ENCODE measurements around the gene CARMIL3.

CARMIL3 gene

DNA sequence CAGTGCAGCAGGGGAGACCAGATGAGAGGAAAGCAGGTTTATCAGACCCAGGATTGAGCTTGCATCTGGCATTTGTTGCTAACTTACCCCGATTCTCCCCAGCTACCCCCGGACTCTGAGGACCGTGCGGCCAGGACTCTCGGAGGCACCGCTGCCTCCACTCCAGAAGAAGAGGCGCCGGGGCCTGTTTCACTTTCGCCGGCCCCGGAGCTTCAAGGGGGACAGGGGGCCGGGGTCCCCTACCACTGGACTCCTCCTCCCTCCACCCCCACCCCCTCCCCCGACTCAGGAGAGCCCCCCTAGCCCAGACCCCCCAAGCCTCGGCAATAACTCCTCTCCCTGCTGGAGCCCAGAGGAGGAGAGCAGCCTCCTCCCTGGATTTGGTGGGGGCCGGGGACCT, 13.0 kb downstream of the CARMIL3 start:
- H3K27me3 Mint-ChIP-seq: no peaks in the 10 kb centered on the region
- H3K4me3 Mint-ChIP-seq: no peak overlapping the region
- H3K27ac Mint-ChIP-seq: no peak overlapping the region
- H3K9me3 Mint-ChIP-seq: no peaks in the 10 kb centered on the region
- H3K36me3 Mint-ChIP-seq: no peaks in the 10 kb centered on the region
- H3K4me1 Mint-ChIP-seq: no peaks in the 10 kb centered on the region
- ATAC-seq: no peak

- no peak overlapping the region for H3K27ac Mint-ChIP-seq
Measured at GRCh38 chr14:24065408-24065807, 13.6 kb downstream of the CARMIL3 start.

GRCh38 chr14:24066496-24067132, 14.8 kb downstream of the CARMIL3 start:
- peaks cover 4% of the 10 kb centered on the region for H3K4me1 Mint-ChIP-seq
- no peaks in the 10 kb centered on the region for H3K36me3 Mint-ChIP-seq
- H3K27ac Mint-ChIP-seq: no peak overlapping the region
- no peaks in the 10 kb centered on the region for H3K9me3 Mint-ChIP-seq
- no peak for ATAC-seq
- no peak overlapping the region for H3K4me3 Mint-ChIP-seq
- H3K27me3 Mint-ChIP-seq: no peaks in the 10 kb centered on the region

More at GRCh38 chr14:24065408-24065807, 13.6 kb downstream of the CARMIL3 start:
- Mint-ChIP-seq H3K4me1 (peaks cover 3% of the 10 kb centered on the region), H3K9me3 (no peaks in the 10 kb centered on the region), H3K4me3 (no peak overlapping the region), H3K36me3 (no peaks in the 10 kb centered on the region), H3K27me3 (no peaks in the 10 kb centered on the region)
- ATAC-seq: no peak

DNA sequence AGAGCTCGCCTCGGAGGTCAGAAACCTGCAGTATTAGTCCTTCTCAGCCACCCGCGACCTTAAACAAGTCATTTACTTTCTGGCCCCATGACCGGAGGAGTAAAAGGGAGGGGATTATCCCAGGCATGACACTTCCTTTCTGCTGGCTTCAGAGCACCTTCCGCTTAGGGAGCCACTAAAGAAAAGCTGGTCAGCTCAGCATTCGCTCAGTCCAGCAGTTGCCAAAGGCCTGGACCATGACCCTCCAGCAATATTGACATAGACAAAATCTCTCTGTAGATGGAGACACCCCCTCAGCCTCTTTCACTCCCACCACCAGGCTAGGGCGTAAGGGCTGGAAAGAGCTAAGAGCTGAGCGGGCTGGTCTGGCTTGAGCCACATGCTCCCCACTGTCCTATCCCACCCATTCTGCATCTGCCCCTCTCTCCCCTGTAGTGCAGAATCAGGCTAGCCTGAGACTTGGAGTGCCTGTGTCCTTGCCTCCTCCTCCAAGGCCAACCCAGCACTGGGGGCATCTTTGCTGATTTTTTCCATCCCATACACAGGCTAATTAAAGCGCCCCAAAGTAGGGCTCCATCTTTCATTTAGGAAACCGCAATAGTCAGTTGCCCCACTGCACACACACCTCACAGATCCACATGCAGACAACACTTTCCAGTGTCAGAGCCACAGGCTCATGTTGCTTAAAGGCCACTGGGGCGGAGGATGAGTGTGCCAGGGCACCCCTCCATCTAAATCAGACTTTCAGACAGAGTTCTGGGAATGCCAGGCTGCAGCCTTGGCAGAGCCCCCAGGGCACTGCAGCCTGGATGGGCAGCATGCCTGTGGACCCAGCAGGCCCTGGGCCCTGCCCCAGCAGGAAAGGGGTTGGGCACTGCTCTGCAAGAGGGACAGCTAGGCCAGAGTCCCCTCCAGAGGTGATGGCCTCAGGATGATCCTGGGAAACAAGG, 15.6 kb downstream of the CARMIL3 start:
- no peak for ATAC-seq
- H3K36me3 Mint-ChIP-seq: no peaks in the 10 kb centered on the region
- no peak overlapping the region for H3K4me3 Mint-ChIP-seq
- no peak overlapping the region for H3K27ac Mint-ChIP-seq
- peaks cover 4% of the 10 kb centered on the region for H3K4me1 Mint-ChIP-seq
- no peaks in the 10 kb centered on the region for H3K9me3 Mint-ChIP-seq
- H3K27me3 Mint-ChIP-seq: no peaks in the 10 kb centered on the region

- Mint-ChIP-seq H3K27ac (no peak overlapping the region), H3K27me3 (no peaks in the 10 kb centered on the region), H3K9me3 (no peaks in the 10 kb centered on the region), H3K4me1 (peaks cover 4% of the 10 kb centered on the region), H3K36me3 (no peaks in the 10 kb centered on the region), H3K4me3 (no peak overlapping the region)
- no peak for ATAC-seq
Measured at GRCh38 chr14:24068711-24069410, 17.1 kb downstream of the CARMIL3 start.

GRCh38 chr14:24069411-24069735, 17.6 kb downstream of the CARMIL3 start:
- no peaks in the 10 kb centered on the region for H3K36me3 Mint-ChIP-seq

DNA sequence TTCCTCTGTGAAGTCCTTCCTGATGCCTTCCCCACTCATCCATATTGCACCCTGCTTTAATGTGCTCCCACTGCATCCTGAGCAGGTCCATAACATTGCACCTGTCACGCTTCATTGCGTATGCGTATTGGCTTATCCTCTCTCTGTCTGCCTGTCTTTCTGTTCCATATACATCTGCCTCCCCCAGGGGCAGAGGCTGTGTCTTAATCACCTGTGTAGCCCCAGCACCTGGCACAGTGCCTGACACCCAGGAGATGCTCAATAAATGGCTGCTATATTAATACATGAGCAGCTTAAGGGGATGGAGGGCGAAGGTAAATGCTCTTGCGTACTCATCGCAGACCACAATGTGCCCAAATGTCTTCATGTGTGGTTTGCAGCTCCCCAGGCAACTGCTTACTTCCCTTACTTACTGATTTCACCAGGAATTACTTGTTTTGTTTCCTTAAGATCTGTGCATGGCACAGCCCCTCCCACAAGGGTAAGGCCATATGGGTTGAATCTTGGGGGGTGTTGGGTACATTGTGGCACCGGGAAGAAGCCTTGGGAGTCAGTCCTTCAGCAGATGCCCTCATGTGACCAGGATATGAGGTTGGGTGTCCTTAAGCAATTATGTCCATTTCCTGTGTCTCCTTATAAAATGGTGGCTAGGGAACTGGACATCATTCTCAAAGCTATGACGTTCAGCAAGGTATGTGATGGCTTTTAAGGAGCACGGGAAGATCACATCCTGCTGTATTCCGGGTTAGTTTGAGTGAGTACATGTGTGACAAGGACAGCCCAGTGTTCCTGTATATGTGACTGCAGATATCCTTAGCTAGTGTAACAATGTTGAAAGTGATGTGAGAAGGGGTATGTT, 18.7 kb downstream of the CARMIL3 start:
- Mint-ChIP-seq H3K27me3 (no peaks in the 10 kb centered on the region), H3K4me1 (peaks cover 13% of the 10 kb centered on the region), H3K9me3 (no peaks in the 10 kb centered on the region), H3K36me3 (no peaks in the 10 kb centered on the region), H3K4me3 (no peak overlapping the region), H3K27ac (no peak overlapping the region)
- ATAC-seq: no peak

More at GRCh38 chr14:24069411-24069735, 17.6 kb downstream of the CARMIL3 start:
- Mint-ChIP-seq H3K27me3 (no peaks in the 10 kb centered on the region), H3K27ac (no peak overlapping the region), H3K4me1 (peaks cover 4% of the 10 kb centered on the region), H3K4me3 (no peak overlapping the region), H3K9me3 (no peaks in the 10 kb centered on the region)
- no peak for ATAC-seq

- Mint-ChIP-seq H3K4me3 (no peak within 1 kb of the TSS), H3K27ac (no peak within 1 kb of the TSS), H3K4me1 (peaks cover 20% of the 10 kb centered on the region), H3K9me3 (no peaks in the 10 kb centered on the region), H3K36me3 (no peaks in the 10 kb centered on the region), H3K27me3 (no peaks in the 10 kb centered on the region)
- no peak for ATAC-seq
Measured at GRCh38 chr14:24071144-24071697, 19.4 kb downstream of the CARMIL3 start, which contains the start of gene CPNE6. CPNE6 (plus strand) TSS chr14:24071562; CDS start chr14:24072937, 1,375 bp downstream.

DNA sequence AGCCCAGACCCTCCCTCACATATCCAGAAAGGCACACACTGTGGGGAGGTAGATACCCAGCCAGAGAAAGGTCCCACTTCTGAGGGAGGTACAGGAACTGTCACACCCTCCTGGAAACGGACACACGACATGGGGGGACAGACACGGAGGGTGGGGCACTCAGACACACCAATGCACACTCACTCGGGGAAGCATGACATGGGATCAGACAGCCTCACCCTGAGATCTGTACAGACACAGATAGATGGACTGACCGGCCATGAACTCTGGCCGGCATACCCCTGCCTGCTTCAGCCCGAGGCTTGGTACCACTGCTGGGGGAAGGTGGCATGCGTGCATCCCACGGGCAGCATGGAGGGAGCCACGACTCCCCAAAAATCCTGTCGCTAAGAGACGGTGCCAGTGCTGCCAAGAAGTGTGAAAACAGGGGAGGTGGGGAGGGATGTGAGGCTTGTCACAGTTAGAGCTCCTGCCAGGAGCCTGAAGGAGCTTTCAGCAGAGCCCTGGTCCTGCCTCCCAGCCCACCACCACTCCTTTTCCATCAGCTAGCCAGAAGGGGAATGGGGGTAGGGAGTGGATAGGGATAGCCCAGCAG, 20.1 kb downstream of the CARMIL3 start:
- H3K27me3 Mint-ChIP-seq: no peaks in the 10 kb centered on the region
- no peaks in the 10 kb centered on the region for H3K9me3 Mint-ChIP-seq
- no peak overlapping the region for H3K4me3 Mint-ChIP-seq
- ATAC-seq: no peak
- no peaks in the 10 kb centered on the region for H3K36me3 Mint-ChIP-seq
- no peak overlapping the region for H3K27ac Mint-ChIP-seq
- H3K4me1 Mint-ChIP-seq: peaks cover 25% of the 10 kb centered on the region

- Mint-ChIP-seq H3K4me3 (no peak overlapping the region), H3K27me3 (no peaks in the 10 kb centered on the region), H3K9me3 (no peaks in the 10 kb centered on the region), H3K4me1 (peaks cover 27% of the 10 kb centered on the region), H3K36me3 (no peaks in the 10 kb centered on the region), H3K27ac (no peak overlapping the region)
- ATAC-seq: no peak
Measured at GRCh38 chr14:24072436-24072835, 20.6 kb downstream of the CARMIL3 start.

- no peak for ATAC-seq
- H3K4me1 Mint-ChIP-seq: peaks cover 31% of the 10 kb centered on the region
- H3K27me3 Mint-ChIP-seq: no peaks in the 10 kb centered on the region
- no peak overlapping the region for H3K27ac Mint-ChIP-seq
- H3K9me3 Mint-ChIP-seq: no peaks in the 10 kb centered on the region
- no peak overlapping the region for H3K4me3 Mint-ChIP-seq
- no peaks in the 10 kb centered on the region for H3K36me3 Mint-ChIP-seq
Measured at GRCh38 chr14:24072881-24073877, 21.4 kb downstream of the CARMIL3 start.

- H3K4me3 Mint-ChIP-seq: no peak overlapping the region
Measured at GRCh38 chr14:24074625-24075484, 23.0 kb downstream of the CARMIL3 start.

More at GRCh38 chr14:24074625-24075484, 23.0 kb downstream of the CARMIL3 start:
- Mint-ChIP-seq H3K27ac (peak overlapping the region; percentile 22), H3K4me1 (peaks cover 40% of the 10 kb centered on the region), H3K9me3 (no peaks in the 10 kb centered on the region), H3K27me3 (no peaks in the 10 kb centered on the region), H3K36me3 (no peaks in the 10 kb centered on the region)
- ATAC-seq: peak; percentile 7

Data from stimulated activated memory B cell treated with anti-CD40 and anti-IgM and Interleukin-4, amounts not matched to agents 10 μg/mL and 1 μg/mL and 100 μg/mL, for 72 hours (primary cell).